ENCODE results near the gene PSAP. TPM values are rescaled to one million over a fixed set of nuclear protein-coding genes. Genes with fewer than 3 reads are reported as not detected.
A peak's percentile ranks its signal among the peaks of the same experiment; 100 is the strongest.

The PSAP gene
- total and polyA plus RNA-seq, 2 donors from 2014 or later: 1,082 to 1,249 TPM

DNA sequence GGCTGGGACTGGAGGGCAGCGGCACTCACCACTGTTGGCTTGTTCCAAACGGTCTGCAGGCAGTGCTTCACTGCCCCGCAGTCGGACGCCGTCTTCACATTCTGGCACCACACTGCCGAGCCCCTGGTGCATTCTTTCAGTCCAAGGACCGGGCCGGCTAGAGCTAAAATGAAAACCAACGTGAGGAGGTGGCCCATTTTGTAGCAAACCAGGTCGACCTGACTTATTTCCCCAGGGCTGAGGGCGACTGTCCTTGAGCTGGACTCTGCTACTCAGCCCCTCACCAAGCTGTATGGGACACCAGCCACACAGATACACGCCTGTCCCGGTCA, 16.7 kb downstream of the PSAP start:
- no peak overlapping the region for H3K4me3 ChIP-seq (ENCODE audit: low read length in 3 of 3)
- intact Hi-C loops (cut with DNase I): no loop called here
- TF ChIP-seq, protein P1, sequence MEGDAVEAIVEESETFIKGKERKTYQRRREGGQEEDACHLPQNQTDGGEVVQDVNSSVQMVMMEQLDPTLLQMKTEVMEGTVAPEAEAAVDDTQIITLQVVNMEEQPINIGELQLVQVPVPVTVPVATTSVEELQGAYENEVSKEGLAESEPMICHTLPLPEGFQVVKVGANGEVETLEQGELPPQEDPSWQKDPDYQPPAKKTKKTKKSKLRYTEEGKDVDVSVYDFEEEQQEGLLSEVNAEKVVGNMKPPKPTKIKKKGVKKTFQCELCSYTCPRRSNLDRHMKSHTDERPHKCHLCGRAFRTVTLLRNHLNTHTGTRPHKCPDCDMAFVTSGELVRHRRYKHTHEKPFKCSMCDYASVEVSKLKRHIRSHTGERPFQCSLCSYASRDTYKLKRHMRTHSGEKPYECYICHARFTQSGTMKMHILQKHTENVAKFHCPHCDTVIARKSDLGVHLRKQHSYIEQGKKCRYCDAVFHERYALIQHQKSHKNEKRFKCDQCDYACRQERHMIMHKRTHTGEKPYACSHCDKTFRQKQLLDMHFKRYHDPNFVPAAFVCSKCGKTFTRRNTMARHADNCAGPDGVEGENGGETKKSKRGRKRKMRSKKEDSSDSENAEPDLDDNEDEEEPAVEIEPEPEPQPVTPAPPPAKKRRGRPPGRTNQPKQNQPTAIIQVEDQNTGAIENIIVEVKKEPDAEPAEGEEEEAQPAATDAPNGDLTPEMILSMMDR (IDR thresholded peaks at IDR 0.05; ENCODE audit: borderline replicate concordance, extremely low read depth, insufficient read depth): no peak
- H3K27me3 ChIP-seq (ENCODE audit: control insufficient read depth, insufficient read depth, low read length): no peaks in the 10 kb centered on the region
- H3K36me3 ChIP-seq (ENCODE audit: control insufficient read depth in 2 of 3, insufficient read depth in 3 of 3, low read length in 3 of 3): peaks cover 8 to 23% (median 20%) of the 10 kb centered on the region in 3 donors
- peak in 1 of 5 donors; percentile 69 for DNase-seq
- no peak for FAIRE-seq
- peak overlapping the region in 1 of 3 donors; percentile 37 for H3K9ac ChIP-seq (ENCODE audit: low read length in 3 of 3)
- peak overlapping the region; percentile 48 to 51 for H3K27ac ChIP-seq (ENCODE audit: low read depth in 2 of 2, low read length in 2 of 2)
- H3K9me3 ChIP-seq (ENCODE audit: control insufficient read depth in 2 of 3, insufficient read depth in 1 of 3, low read length in 3 of 3): no peaks in the 10 kb centered on the region
- H3K4me1 ChIP-seq (ENCODE audit: control insufficient read depth in 2 of 3, insufficient read depth in 2 of 3, low read depth in 1 of 3, low read length in 3 of 3): peaks cover 21 to 53% (median 43%) of the 10 kb centered on the region in 3 donors

DNA sequence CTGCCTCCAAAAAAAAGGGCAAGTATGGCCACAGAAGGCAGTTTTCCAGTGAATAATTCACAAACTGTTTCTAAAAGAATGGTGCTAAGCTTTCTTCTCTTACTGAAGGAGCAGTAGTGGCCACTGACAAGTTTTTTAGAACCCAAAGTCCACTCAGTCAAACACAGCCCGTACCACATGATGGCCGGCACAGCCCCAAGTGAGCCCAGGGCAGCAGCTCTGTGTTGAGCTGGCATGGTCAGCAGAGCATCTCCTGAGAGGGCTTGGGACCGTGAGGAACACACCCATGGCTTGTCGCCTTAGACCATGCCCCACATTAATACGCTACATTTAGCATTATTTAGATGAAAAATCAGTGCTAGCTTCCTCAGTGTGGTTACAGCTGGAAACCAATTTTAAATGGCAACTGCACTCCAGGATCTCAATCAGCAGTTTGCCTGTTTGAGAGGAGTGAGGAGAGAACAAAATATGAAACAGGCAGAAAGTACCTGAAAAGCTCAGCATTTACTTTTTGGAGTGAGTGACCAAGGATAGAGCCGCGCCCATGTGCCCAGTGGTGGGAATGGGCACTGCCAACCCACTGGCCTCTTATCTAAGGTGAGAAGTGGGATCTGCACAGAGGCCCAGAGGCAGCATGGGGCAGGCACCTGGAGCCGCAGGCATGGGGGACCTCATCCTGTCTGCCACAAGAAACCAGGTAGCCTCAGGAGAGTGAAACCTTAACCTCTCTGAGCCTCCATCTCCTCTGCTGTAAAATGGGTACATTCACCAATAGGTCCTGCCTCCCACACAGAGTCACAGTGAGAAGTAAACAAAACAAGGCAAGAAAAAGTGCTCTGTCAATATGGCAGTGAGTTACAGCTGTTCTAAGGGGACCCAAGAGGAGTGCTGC, 17.4 kb downstream of the PSAP start:
- Histone ChIP-seq H3K9me3 (ENCODE audit: control insufficient read depth in 2 of 3, insufficient read depth in 1 of 3, low read length in 3 of 3) (no peaks in the 10 kb centered on the region), H3K9ac (ENCODE audit: low read length in 3 of 3) (no peak overlapping the region), H3K27me3 (ENCODE audit: control insufficient read depth, insufficient read depth, low read length) (no peaks in the 10 kb centered on the region), H3K27ac (ENCODE audit: low read depth in 2 of 2, low read length in 2 of 2) (peak overlapping the region in 1 of 2 donors; percentile 25), H3K4me1 (ENCODE audit: control insufficient read depth in 2 of 3, insufficient read depth in 2 of 3, low read depth in 1 of 3, low read length in 3 of 3) (peaks cover 21 to 50% (median 43%) of the 10 kb centered on the region in 3 donors), H3K4me3 (ENCODE audit: low read length in 3 of 3) (no peak overlapping the region), H3K36me3 (ENCODE audit: control insufficient read depth in 2 of 3, insufficient read depth in 3 of 3, low read length in 3 of 3) (peaks cover 8 to 29% (median 25%) of the 10 kb centered on the region in 3 donors)
- intact Hi-C loops (cut with DNase I): no loop called here
- DNase-seq (peak in 1 of 5 donors; percentile 51), FAIRE-seq (no peak)
- TF ChIP-seq, protein P1 (IDR thresholded peaks at IDR 0.05; ENCODE audit: borderline replicate concordance, extremely low read depth, insufficient read depth): no peak

DNA sequence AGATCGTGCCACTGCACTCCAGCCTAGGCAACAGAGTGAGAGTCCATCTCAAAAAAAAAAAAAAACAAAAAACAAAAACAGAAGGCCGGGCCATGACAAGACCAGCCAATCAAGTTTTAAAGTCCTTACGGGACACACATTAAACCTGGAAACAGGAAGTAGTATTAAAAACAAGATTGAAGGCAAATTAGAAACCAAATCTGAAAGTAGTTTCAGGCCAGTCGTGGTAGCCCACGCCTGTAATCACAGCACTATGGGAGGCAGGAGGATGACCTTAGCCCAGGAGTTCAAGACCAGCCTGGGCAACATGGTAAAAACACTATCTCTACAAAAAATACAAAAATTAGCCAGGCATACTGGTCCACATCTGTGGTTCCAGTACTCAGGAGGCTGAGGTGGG, 18.1 kb downstream of the PSAP start:
- H3K27ac ChIP-seq (ENCODE audit: low read depth in 2 of 2, low read length in 2 of 2): no peak overlapping the region
- H3K36me3 ChIP-seq (ENCODE audit: control insufficient read depth in 2 of 3, insufficient read depth in 3 of 3, low read length in 3 of 3): peaks cover 8 to 36% (median 28%) of the 10 kb centered on the region in 3 donors
- no peaks in the 10 kb centered on the region for H3K9me3 ChIP-seq (ENCODE audit: control insufficient read depth in 2 of 3, insufficient read depth in 1 of 3, low read length in 3 of 3)
- no peak overlapping the region for H3K9ac ChIP-seq (ENCODE audit: low read length in 3 of 3)
- TF ChIP-seq, protein P1 (IDR thresholded peaks at IDR 0.05; ENCODE audit: borderline replicate concordance, extremely low read depth, insufficient read depth): no peak
- DNase-seq (no peak), FAIRE-seq (no peak)
- no peaks in the 10 kb centered on the region for H3K27me3 ChIP-seq (ENCODE audit: control insufficient read depth, insufficient read depth, low read length)
- peaks cover 20 to 43% (median 36%) of the 10 kb centered on the region in 3 donors for H3K4me1 ChIP-seq (ENCODE audit: control insufficient read depth in 2 of 3, insufficient read depth in 2 of 3, low read depth in 1 of 3, low read length in 3 of 3)
- H3K4me3 ChIP-seq (ENCODE audit: low read length in 3 of 3): no peak overlapping the region
- intact Hi-C loops (cut with DNase I): no loop called here

Measured in kidney (tissue), 14 donors.